ENCODE measurements around the gene KRTAP12-2.
"Not testable (repeated sequence)": the region's sequence is repeated elsewhere in the genome, so short reads cannot be mapped to it uniquely, and the experiment has no call there.

Gene KRTAP12-2

DNA sequence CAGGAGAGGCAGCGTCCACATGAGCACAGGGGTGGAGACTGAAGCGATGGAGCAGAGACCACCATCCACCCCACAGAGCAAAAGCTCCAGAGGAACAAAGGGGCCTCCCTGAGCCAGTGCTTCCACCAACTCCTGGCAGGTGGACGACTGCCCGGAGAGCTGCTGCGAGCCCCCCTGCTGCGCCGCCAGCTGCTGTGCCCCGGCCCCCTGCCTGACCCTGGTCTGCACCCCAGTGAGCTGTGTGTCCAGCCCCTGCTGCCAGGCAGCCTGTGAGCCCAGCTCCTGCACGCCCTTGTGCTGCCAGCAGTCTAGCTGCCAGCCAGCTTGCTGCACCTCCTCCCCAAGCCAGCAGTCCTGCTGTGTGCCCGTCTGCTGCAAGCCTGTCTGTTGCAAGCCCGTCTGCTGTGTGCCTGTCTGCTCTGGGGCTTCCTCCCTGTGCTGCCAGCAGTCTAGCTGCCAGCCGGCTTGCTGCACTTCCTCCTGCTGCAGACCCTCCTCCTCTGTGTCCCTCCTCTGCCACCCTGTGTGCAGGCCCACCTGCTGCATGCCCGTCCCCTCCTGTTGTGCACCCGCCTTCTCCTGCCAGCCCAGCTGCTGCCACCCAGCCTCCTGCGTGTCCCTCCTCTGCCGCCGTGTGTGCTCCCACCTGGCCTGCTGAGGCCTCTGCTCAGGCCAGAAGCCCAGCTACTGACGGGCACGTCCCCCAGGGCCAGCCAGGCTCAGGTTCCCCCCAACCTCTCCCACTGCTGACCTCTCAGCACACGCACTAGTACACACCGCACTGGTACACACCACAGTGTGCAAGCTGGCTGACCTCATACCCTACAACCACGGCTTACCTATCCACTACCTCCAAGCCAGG, 35.6 kb upstream of the KRTAP12-2 start:
- no peak for DNase-seq

DNA sequence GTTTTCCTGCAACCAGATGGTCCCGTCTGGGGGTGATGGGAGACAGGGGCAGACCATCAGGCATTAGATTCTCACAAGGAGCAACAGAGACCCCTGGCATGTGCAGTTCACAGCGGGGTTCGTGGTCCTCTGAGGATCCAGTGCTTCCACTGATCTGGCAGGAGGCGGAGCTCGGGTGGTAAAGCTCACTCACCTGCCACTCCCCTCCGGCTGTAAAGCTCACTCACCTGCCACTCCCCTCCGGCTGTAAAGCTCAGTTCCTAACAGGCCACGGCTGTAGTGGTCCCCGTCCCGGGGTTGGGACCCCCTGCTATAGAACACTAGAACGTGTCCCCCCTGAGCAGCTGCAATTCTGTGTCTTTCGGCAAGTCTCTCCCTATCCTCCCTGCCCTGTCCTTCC, 34.8 kb upstream of the KRTAP12-2 start:
- no peak for DNase-seq

GRCh38 chr21:44701023-44701400, 34.3 kb upstream of the KRTAP12-2 start:
- DNase-seq = no peak

DNA sequence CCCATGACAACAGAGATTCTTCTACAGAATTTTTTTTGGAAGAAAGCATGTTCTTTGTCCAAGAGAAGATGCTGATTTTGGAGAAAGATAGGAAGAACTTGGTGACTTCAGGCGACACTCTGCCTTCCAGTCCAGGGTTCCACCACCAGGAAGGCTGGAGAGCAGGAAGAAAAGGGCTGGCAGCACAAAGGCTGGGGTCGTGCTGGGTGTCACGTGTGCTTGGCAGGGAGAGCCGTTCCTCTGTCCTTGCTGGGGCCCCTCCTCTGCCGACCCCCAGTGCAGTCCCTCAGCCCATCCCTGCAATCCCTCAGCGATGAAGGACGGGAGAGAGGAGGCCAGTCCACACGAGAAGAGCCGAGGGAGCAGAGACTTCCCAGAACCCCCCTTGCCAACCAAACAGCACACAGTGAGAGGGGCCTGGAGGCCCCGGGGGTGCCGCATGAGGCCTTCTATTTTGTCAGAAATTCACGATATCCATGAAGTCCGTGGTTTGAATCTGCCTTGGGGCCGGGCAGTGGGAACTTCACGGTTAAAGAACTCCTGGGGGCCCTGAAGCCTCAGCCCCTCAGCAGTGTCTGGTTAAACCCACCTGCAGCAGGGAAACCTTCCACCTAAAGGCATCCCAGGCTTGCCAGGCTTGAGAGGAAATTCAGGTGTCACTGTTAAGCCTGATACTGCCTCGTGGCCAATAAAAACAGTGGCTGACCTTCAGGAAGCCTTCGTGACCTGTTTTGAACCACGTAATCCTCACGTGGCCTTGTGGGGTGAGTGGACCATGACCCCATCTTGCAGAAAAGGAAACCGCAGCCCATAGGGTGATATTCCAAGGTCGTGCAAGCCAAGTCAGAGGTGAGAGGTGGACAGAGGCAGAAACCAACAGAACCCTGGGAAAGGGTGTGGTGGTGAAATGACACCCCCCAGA, 33.6 kb upstream of the KRTAP12-2 start:
- no peak for DNase-seq

DNA sequence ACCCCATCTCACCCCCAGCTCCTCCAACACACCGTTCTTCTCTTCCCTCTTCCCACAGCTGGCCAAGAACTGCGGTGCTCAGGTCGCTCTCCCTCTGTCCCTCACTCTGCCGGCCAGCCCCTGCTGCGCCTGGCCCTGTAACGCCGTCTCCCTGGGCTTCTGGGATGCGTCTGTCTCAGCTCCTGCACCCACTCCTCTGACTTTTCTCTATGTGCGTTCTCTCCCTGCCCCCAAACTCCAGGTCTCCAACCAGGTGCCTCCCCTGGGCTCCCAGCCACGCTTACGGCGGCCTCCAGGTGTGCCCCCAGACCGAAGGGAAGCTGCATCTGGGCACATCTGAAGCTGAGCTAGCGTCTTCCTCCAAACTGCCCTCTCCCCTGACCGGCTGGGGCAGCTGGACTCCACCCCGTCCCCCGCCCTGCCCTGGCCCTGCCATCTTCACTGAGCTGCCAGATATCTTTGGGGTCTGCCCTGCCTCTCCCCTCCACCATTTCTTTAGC, 32.8 kb upstream of the KRTAP12-2 start:
- DNase-seq = no peak

DNA sequence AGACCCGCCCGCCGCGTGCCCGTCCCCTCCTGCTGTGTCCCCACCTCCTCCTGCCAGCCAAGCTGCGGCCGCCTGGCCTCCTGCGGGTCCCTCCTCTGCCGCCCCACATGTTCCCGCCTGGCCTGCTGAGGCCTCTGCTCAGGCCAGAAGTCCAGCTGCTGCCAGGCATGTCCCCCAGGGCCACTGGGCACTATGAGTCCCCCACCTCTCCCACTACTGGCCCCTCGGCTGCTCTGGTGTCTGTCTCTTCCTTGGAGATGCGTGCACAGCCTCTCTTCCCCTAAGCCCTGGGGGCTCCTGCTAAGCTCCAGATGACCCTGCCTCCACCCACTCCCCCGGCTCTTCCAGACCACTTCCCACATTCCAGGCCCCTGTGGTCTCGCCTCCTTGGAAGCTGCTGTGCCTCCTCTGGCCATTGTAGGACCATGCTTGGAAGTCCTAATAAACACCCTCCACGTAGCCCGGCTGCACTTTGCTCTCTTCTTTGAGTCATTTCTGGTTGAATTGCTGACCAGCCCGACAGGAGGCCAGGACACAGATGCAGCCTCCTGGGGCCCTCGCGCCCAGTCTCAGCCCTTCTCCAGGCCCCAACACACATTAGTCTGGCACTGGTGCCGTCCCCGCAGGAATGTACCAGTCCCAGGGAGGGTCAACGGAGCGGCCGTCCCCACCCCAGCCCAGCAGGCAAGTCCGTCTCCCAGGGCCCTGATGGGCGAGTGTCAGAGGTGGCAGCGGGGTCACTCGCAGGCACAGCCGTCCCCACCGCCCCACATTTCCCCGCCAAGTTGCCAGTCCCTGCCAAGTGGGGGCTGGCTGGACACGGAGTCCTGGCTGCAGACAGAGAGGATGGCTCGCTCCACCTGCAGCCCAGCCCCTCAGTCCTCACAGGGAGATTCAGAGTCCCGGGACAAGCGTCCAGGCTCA, 31.3 kb upstream of the KRTAP12-2 start:
- no peak for DNase-seq

DNA sequence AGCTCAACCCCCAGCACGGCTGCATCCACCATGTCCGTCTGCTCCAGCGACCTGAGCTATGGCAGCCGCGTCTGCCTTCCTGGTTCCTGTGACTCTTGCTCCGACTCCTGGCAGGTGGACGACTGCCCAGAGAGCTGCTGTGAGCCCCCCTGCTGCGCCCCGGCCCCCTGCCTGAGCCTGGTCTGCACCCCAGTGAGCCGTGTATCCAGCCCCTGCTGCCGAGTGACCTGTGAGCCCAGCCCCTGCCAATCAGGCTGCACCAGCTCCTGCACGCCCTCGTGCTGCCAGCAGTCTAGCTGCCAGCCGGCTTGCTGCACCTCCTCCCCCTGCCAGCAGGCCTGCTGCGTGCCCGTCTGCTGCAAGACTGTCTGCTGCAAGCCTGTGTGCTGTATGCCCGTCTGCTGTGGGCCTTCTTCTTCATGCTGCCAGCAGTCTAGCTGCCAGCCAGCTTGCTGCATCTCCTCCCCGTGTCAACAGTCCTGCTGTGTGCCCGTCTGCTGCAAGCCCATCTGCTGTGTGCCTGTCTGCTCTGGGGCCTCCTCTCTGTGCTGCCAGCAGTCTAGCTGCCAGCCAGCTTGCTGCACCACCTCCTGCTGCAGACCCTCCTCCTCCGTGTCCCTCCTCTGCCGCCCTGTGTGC, 30.6 kb upstream of the KRTAP12-2 start, which contains the start of gene KRTAP10-12:
TSS of gene KRTAP10-12 (plus strand) at position 1 of the 639 bp plus-strand sequence. CDS start at position 31, 30 bp downstream.
- DNase-seq = not testable (repeated sequence)

- no peak for DNase-seq
Measured at GRCh38 chr21:44696572-44696971, 29.8 kb upstream of the KRTAP12-2 start.

GRCh38 chr21:44695641-44696040, 28.9 kb upstream of the KRTAP12-2 start:
- DNase-seq = no peak

DNA sequence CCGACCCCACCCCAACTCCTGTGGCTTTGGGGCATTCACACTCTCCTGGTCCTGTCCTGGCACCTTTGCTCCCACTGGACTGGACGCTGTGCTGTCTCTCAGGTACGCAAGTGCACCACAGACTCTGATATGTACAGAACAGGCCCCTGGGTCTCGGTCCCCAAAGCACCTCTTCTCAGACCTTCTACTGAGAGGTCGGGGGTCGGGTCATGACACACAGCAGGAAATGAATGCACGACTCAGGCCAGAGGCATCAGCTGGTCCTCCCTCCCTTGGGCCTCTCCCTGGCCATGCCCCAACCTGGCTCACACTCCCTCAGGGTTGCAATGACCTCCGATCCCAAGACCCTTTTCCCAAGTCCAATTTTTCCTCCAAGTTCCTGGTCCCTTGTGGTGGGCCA, 28.5 kb upstream of the KRTAP12-2 start:
- no peak for DNase-seq

DNA sequence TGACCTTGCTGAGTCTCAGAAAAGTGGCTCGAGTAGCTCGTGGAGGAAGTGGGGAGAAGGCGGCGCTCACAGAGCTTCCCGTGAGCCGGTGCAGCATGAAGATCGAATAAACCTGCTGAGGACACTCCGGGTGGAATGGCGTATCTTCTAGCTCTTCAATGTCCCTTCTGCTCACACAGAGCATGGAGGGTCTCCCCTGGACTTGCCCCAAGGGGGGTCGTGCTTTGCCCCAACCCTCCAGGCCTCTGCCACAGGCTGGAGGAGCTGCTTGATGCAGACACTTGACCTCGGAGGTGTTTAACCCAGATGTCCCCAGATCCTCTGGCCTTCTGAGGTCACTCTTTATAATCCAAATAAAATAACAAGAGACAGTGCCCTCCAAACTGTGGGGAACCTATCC, 28.0 kb upstream of the KRTAP12-2 start:
- DNase-seq = no peak

GRCh38 chr21:44692798-44693512, 26.2 kb upstream of the KRTAP12-2 start:
- no peak for DNase-seq

DNA sequence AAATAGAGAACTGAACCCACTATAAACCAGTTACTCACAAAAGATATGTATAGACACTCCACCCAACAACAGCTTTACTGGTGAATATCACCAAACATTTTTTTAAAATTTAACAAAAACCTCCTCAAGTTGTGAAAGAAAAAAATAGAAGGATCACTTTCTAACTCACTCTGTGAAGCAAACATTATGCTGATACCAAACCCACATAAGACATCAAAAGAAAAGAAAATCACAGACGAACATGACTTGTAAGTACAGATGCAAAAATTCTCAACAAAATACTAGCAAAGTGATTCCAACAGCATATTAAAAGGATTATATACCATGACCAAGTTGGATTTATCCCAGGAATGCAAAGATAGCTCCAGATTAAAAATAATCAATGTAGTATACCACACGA, 25.0 kb upstream of the KRTAP12-2 start:
- DNase-seq = no peak

- DNase-seq = not testable (repeated sequence)
Measured at GRCh38 chr21:44689740-44690139, 23.0 kb upstream of the KRTAP12-2 start.

DNA sequence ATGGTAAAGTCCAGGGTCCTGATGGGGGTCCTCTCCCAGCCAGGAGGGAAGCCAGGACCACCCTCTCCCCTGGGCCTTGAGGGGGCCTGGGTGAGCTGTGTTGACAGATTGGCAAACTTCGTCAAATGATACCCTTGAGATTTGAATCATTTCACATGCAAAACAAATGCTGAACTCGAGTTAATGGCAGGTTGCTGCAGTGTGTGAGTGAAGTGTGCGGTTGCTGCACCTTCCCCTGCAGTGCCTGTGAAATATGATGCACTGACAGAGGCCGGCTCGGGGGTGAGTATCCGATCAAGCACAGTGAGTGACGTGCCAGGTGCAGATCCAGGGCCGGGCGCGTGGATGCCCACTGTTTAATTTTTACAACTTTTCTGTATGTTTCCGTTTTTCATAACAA, 20.9 kb upstream of the KRTAP12-2 start:
- DNase-seq = no peak

DNA sequence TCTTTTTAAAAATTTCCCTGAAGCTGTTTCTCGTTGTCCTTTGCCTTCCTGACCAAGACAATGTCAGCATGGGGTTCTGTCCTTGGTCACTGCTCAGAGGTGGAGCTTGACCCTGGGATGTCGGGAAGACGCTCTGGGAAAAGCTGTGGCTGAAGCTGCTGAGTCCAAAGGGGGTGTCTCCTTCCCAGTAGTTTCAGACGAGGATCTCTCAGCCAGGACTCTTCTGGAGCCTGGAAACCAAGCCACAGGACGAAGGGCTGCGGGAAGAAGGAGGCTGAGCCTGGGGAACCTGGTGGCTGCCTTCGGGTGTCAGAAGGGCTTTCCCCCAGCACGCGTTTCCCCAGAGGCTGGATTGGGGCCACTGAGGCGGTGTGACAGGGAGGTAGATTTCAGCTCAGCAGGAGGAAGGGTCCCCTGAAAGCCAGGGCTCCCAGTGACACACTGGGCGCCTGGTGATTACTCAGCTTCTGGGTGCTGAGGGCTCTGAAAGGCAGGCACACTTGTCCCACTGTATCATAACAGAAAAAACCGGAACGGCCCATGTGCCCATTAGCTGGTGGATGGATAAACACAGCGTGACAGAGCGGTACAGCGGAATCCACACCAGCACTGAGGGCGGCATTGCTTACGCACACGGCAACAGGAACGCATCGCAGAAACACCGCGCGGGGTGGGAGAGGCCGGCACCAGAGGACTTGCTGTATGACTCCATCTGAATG, 20.3 kb upstream of the KRTAP12-2 start:
- DNase-seq = no peak

- DNase-seq = no peak
Measured at GRCh38 chr21:44686000-44686781, 19.5 kb upstream of the KRTAP12-2 start.

DNA sequence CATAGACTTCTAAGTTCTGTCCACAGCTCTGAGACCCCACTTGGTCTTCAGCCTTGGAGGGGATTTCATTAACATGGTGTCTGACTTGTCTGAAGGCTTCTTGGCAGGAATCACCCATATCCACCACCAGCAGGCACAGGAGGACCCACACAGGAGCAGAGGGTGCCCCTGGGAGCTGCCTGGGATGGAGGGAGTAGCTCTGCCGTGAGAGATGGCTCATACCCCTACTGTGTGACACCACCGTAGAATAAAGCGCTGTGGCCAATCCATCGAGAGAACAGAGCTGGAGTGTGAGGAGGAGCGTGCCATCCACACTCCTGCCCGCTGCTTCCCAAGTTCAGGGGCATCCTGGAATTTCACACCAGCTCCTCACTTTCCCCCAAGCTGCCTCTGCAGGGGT, 18.3 kb upstream of the KRTAP12-2 start:
- not testable (repeated sequence) for DNase-seq

DNA sequence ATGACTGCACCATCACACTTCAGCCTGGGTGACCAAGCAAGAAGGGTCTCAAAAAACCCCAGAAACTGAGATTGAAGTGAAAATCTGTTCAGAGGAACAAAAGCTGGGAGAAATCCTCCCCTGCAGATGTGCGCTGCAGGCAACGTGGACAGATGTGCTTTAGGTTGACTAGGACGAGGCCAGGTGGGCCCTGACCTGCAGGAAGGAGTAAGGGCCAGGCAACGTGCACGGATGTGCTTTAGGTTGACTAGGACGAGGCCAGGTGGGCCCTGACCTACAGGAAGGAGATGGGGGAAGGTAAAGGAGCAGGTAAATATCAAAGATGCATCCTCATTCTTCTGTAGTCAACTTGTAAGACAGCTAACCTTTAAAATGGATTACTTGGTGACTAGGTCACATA, 17.8 kb upstream of the KRTAP12-2 start:
- no peak for DNase-seq
